Measurements from ENCODE around the gene TMEM109. TPM values are rescaled to one million over a fixed set of nuclear protein-coding genes. Genes with fewer than 3 reads are reported as not detected.
"Not testable (repeated sequence)": the region's sequence is repeated elsewhere in the genome, so short reads cannot be mapped to it uniquely, and the experiment has no call there.

The TMEM109 gene
- total RNA-seq, 1 donor from 2014 or later: 80.4 TPM

GRCh38 chr11:60879104-60879503 lies 34.9 kb upstream of the TMEM109 start:
- no peak for ATAC-seq

- ATAC-seq: no peak
These were observed 33.9 kb upstream of the TMEM109 start for GRCh38 chr11:60879971-60880588.

GRCh38 chr11:60880643-60881282 lies 33.2 kb upstream of the TMEM109 start:
- no peak for ATAC-seq

- ATAC-seq: peak; percentile 90
These were observed 26.4 kb upstream of the TMEM109 start for GRCh38 chr11:60887556-60887955.

GRCh38 chr11:60889869-60890311 lies 24.1 kb upstream of the TMEM109 start:
- ATAC-seq: no peak

- ATAC-seq: no peak
These were observed 23.3 kb upstream of the TMEM109 start for GRCh38 chr11:60890696-60891095.

GRCh38 chr11:60891103-60891741 lies 22.7 kb upstream of the TMEM109 start:
- ATAC-seq: no peak

- ATAC-seq: no peak
These were observed 18.3 kb upstream of the TMEM109 start for GRCh38 chr11:60895687-60896086.

- ATAC-seq: peak; percentile 47
These were observed 16.5 kb upstream of the TMEM109 start for GRCh38 chr11:60897496-60897895.

GRCh38 chr11:60899046-60899936 lies 14.7 kb upstream of the TMEM109 start:
- peak; percentile 67 for ATAC-seq

- no peak for ATAC-seq
These were observed 14.0 kb upstream of the TMEM109 start for GRCh38 chr11:60899977-60900376.

- no peak for ATAC-seq
These were observed 13.1 kb upstream of the TMEM109 start for GRCh38 chr11:60900673-60901404.

GRCh38 chr11:60902625-60903024 lies 11.3 kb upstream of the TMEM109 start:
- no peak for ATAC-seq

GRCh38 chr11:60905047-60905446 lies 8.9 kb upstream of the TMEM109 start:
- ATAC-seq: no peak

GRCh38 chr11:60905551-60906113 lies 8.3 kb upstream of the TMEM109 start:
- peak; percentile 74 for ATAC-seq

- peak; percentile 94 for ATAC-seq
These were observed 7.6 kb upstream of the TMEM109 start, which contains the start of gene PRPF19 for GRCh38 chr11:60906132-60906972. PRPF19 (minus strand) TSS chr11:60906585; CDS start chr11:60906382, 203 bp downstream.

GRCh38 chr11:60908803-60909202 lies 5.2 kb upstream of the TMEM109 start:
- no peak for ATAC-seq

- not testable (repeated sequence) for ATAC-seq
These were observed 4.2 kb upstream of the TMEM109 start for GRCh38 chr11:60909680-60910280.

GRCh38 chr11:60910281-60910687 lies 3.7 kb upstream of the TMEM109 start:
- ATAC-seq: no peak

GRCh38 chr11:60910711-60911380 lies 3.1 kb upstream of the TMEM109 start:
- no peak for ATAC-seq
